ENCODE results near the gene NINL. TPM values are rescaled to one million over a fixed set of nuclear protein-coding genes. Genes with fewer than 3 reads are reported as not detected.
"Not testable (repeated sequence)": the region's sequence is repeated elsewhere in the genome, so short reads cannot be mapped to it uniquely, and the experiment has no call there.

NINL gene
- total and polyA plus RNA-seq, 12 donors = 1.3 to 17.9 (median 3.8) TPM

- no peak overlapping the region for H3K27ac ChIP-seq
- ATAC-seq = no peak
- H3K4me1 ChIP-seq = no peaks in the 10 kb centered on the region
- TF ChIP-seq CTCF (IDR thresholded peaks at IDR 0.05) = no peak
- H3K27me3 ChIP-seq = no peaks in the 10 kb centered on the region
- no peak overlapping the region for H3K4me3 ChIP-seq
- H3K9me3 ChIP-seq = no peaks in the 10 kb centered on the region
- H3K36me3 ChIP-seq = no peaks in the 10 kb centered on the region
- DNase-seq = no peak
- intact Hi-C loops (cut with DNase I) = no loop called here
- WGBS, 2 donors = 57 to 61% methylated on average over 1 of the region's 1 CpG
Observed at GRCh38 chr20:25606094-25606695, 20.9 kb upstream of the NINL start.

- 69 to 72% methylated on average over 7 of the region's 7 CpGs for WGBS, 2 donors
- H3K4me1 ChIP-seq = no peaks in the 10 kb centered on the region
- no peak overlapping the region for H3K27ac ChIP-seq
- H3K27me3 ChIP-seq = no peaks in the 10 kb centered on the region
- no peak for TF ChIP-seq CTCF (IDR thresholded peaks at IDR 0.05)
- no peaks in the 10 kb centered on the region for H3K36me3 ChIP-seq
- no peak for DNase-seq
- no peak for ATAC-seq
- no peaks in the 10 kb centered on the region for H3K9me3 ChIP-seq
- no peak overlapping the region for H3K4me3 ChIP-seq
- intact Hi-C loops (cut with DNase I) = no loop called here
Observed at GRCh38 chr20:25605148-25605547, 19.8 kb upstream of the NINL start.

DNA sequence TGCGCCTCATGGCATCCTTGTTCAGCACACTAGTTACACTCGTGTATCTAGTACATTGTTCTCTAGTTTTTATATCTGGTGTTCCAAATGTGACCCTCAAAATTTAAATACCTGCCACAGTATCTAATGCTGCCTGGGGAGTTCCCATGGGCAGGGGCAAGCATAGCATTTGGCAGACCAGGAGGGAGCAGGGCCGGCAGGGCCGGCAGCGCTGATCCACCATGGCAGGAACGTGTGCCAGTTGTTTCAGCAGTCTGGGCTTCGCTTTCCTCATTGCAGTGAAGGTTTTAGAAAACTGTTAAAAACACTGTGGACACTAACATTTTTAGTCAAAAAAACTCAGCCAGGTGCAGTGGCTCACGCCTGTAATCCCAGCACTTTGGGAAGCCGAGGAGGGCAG is 19.3 kb upstream of the NINL start:
- H3K27me3 ChIP-seq = no peaks in the 10 kb centered on the region
- H3K27ac ChIP-seq = no peak overlapping the region
- WGBS, 2 donors = 89 to 96% methylated on average over 9 of the region's 9 CpGs
- no peak for DNase-seq
- intact Hi-C loops (cut with DNase I) = no loop called here
- no peak overlapping the region for H3K4me3 ChIP-seq
- no peaks in the 10 kb centered on the region for H3K4me1 ChIP-seq
- ATAC-seq = no peak
- H3K9me3 ChIP-seq = no peaks in the 10 kb centered on the region
- no peak for TF ChIP-seq CTCF (IDR thresholded peaks at IDR 0.05)
- no peaks in the 10 kb centered on the region for H3K36me3 ChIP-seq

GRCh38 chr20:25602914-25603309 is 17.6 kb upstream of the NINL start:
- H3K27ac ChIP-seq; ATAC-seq; H3K9me3 ChIP-seq; intact Hi-C loops (cut with DNase I); H3K4me1 ChIP-seq; H3K36me3 ChIP-seq; DNase-seq; H3K27me3 ChIP-seq; H3K4me3 ChIP-seq: not testable (repeated sequence)
- WGBS, 2 donors = 84 to 97% methylated on average over 5 to 9 of the region's 9 CpGs

GRCh38 chr20:25602191-25602913 is 17.0 kb upstream of the NINL start:
- H3K27ac ChIP-seq; H3K4me3 ChIP-seq; DNase-seq; H3K36me3 ChIP-seq; intact Hi-C loops (cut with DNase I); H3K27me3 ChIP-seq; H3K9me3 ChIP-seq; ATAC-seq; H3K4me1 ChIP-seq: not testable (repeated sequence)
- WGBS, 2 donors = 96 to 98% methylated on average over 36 of the region's 39 CpGs

All from heart right ventricle (tissue), 16 donors.